ENCODE measurements around the gene CEACAM1. TPM values are rescaled to one million over a fixed set of nuclear protein-coding genes. Genes with fewer than 3 reads are reported as not detected.

The CEACAM1 gene
- total RNA-seq (2014; rRNA removed; shearing (Covaris generic)): 0.78 and 3.0 TPM in 2 replicates
- polyA plus RNA-seq (2016; fragmentation: Nextera tagmentation; extraction: Ambion mirVana): 0.63 and 1.7 TPM in 2 replicates
- long read RNA-seq: 0 reads

- peak; percentile 22; the same call in 2 of the 3 replicates for ATAC-seq
- no peaks in the 10 kb centered on the region for H3K36me3 ChIP-seq (ENCODE audit: insufficient read depth)
- peaks cover 8% of the 10 kb centered on the region; the same call in 1 of the 2 replicates for H3K4me1 ChIP-seq (ENCODE audit: insufficient read depth)
- Mint-ChIP-seq H3K4me1 (peaks cover 17% of the 10 kb centered on the region; the same call in 2 of the 3 replicates), H3K4me3 (no peak within 1 kb of the TSS), H3K36me3 (ENCODE audit: low read depth) (no peaks in the 10 kb centered on the region; the same call in 2 of the 3 replicates), H3K27ac (peak within 1 kb of the TSS; percentile 28; the same call in 1 of the 2 replicates), H3K9me3 (peaks cover 2% of the 10 kb centered on the region; the same call in 1 of the 3 replicates), H3K27me3 (ENCODE audit: insufficient read depth, low read depth, poor library complexity) (peaks cover 12% of the 10 kb centered on the region)
- H3K27ac ChIP-seq (ENCODE audit: low read depth): no peak within 1 kb of the TSS
- no peak within 1 kb of the TSS for H3K4me3 ChIP-seq
- no peak for TF ChIP-seq ZNF331 (CRISPR knock-in tag; IDR thresholded peaks at IDR 0.05; ENCODE audit: low read depth)
- TF ChIP-seq CREB1 (CRISPR knock-in tag; IDR thresholded peaks at IDR 0.05; ENCODE audit: low read depth): no peak
- TF ChIP-seq POLR2AphosphoS5 (IDR thresholded peaks at IDR 0.05; ENCODE audit: low read depth): no peak
- no peak for TF ChIP-seq NANOG (IDR thresholded peaks at IDR 0.05; ENCODE audit: borderline replicate concordance)
- no peak for TF ChIP-seq JUNB (IDR thresholded peaks at IDR 0.05; ENCODE audit: unreplicated experiment)
- DNase-seq (ENCODE audit: low spot score): no peak
- H4K20me1 ChIP-seq (replicated peaks; ENCODE audit: insufficient read depth): no peaks in the 10 kb centered on the region
- H2AFZ ChIP-seq: peak within 1 kb of the TSS; percentile 85; the same call in 1 of the 2 replicates
- H3K4me2 ChIP-seq: 0 out of 2 replicates have a peak within 1 kb of the TSS, but pooled peaks have one; percentile 26
- no peaks in the 10 kb centered on the region for H3K79me2 ChIP-seq (replicated peaks; ENCODE audit: insufficient read depth)
- H3F3A ChIP-seq (replicated peaks; ENCODE audit: low read depth): no peaks in the 10 kb centered on the region
- H3K9me2 ChIP-seq (ENCODE audit: insufficient read depth): no peaks in the 10 kb centered on the region
- H3K27me3 ChIP-seq (ENCODE audit: insufficient read depth): no peaks in the 10 kb centered on the region
Observed at GRCh38 chr19:42528354-42529247, at the start of gene CEACAM1. Gene CEACAM1, minus strand, starts transcription at chr19:42528481. Its CDS starts 107 bp downstream, at chr19:42528374.

- peaks cover 9% of the 10 kb centered on the region for H3K4me1 Mint-ChIP-seq
- H3K36me3 ChIP-seq (ENCODE audit: insufficient read depth): no peaks in the 10 kb centered on the region
- H2AFZ ChIP-seq: no peak overlapping the region
- no peaks in the 10 kb centered on the region for H3K9me2 ChIP-seq (ENCODE audit: insufficient read depth)
- H3K79me2 ChIP-seq (replicated peaks; ENCODE audit: insufficient read depth): no peaks in the 10 kb centered on the region
- H4K20me1 ChIP-seq (replicated peaks; ENCODE audit: insufficient read depth): no peaks in the 10 kb centered on the region
- H3F3A ChIP-seq (replicated peaks; ENCODE audit: low read depth): no peaks in the 10 kb centered on the region
- H3K27me3 Mint-ChIP-seq (ENCODE audit: insufficient read depth, low read depth, poor library complexity): peaks cover 1% of the 10 kb centered on the region
- H3K9me3 Mint-ChIP-seq: no peaks in the 10 kb centered on the region
- no peak overlapping the region for H3K27ac ChIP-seq (ENCODE audit: low read depth)
- H3K4me3 ChIP-seq: no peak overlapping the region
- no peak overlapping the region for H3K4me3 Mint-ChIP-seq
- H3K4me1 ChIP-seq (ENCODE audit: insufficient read depth): peaks cover 3% of the 10 kb centered on the region; the same call in 1 of the 2 replicates
- H3K27me3 ChIP-seq (ENCODE audit: insufficient read depth): 0 out of 2 replicates have a peak, but pooled peaks cover 2% of the 10 kb centered on the region
- DNase-seq (ENCODE audit: low spot score) (no peak), ATAC-seq (no peak)
- H3K27ac Mint-ChIP-seq: no peak overlapping the region
- H3K36me3 Mint-ChIP-seq (ENCODE audit: low read depth): no peaks in the 10 kb centered on the region
- H3K4me2 ChIP-seq: no peak overlapping the region
- TF ChIP-seq ZNF462 (CRISPR knock-in tag; IDR thresholded peaks at IDR 0.05): no peak
- TF ChIP-seq POLR2AphosphoS5 (IDR thresholded peaks at IDR 0.05; ENCODE audit: low read depth): no peak
- TF ChIP-seq EZH2phosphoT487 (IDR thresholded peaks at IDR 0.05; ENCODE audit: unreplicated experiment): no peak
- no peak for TF ChIP-seq ETS1 (IDR thresholded peaks at IDR 0.05)
- TF ChIP-seq ZNF114 (CRISPR knock-in tag; IDR thresholded peaks at IDR 0.05): no peak
- no peak for TF ChIP-seq JUNB (IDR thresholded peaks at IDR 0.05; ENCODE audit: unreplicated experiment)
- no peak for TF ChIP-seq NANOG (IDR thresholded peaks at IDR 0.05; ENCODE audit: borderline replicate concordance)
Observed at GRCh38 chr19:42577016-42577415, 48.7 kb upstream of the CEACAM1 start.

All from GM23338 (cell line).